Erythroblast (primary cell): ENCODE data around the gene ZNF396.
A peak's percentile ranks its signal among the peaks of the same experiment; 100 is the strongest.

ENCODE experiments used
- DNase-seq, 2 experiments: peaks; one replicate each; lab custom pipeline; 2025; lab: John Stamatoyannopoulos, UW
- GATA1 ChIP-seq: IDR thresholded peaks from 2 replicates; pipeline ENCODE4 v1.6.1; 2011; ENCODE audit warnings: low read depth, mild to moderate bottlenecking, control low read depth, low read length, moderate library complexity
- POLR2A ChIP-seq: IDR thresholded peaks from 2 replicates; pipeline ENCODE4 v1.6.1; 2011; ENCODE audit warnings: mild to moderate bottlenecking, low read length

ZNF396 gene

DNA sequence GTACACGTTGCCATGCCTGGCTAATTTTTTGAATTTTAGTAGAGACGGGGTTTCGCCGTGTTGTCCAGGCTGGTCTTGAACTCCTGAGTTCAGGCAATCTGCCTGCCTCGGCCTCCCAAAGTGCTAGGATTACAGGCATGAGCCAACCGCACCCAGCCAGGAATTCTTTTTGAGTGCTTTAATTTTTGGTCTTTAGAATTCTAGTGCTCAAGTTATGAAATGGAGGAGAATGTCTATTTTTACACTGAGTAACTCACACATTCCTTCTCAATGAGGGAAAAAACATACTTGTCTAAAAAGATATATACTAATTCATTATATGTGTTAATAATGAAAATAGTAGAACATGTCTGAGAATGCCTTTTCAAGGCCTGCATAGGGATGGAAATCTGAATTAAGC lies 8.5 kb downstream of the ZNF396 start:
- no peak for DNase-seq
- TF ChIP-seq GATA1 (no peak), POLR2A (no peak)

GRCh38 chr18:35362531-35362930 lies 14.6 kb downstream of the ZNF396 start:
- TF ChIP-seq POLR2A (no peak), GATA1 (no peak)
- no peak for DNase-seq

GRCh38 chr18:35361570-35362321 lies 15.4 kb downstream of the ZNF396 start:
- no peak for TF ChIP-seq GATA1
- DNase-seq = no peak

- DNase-seq = peak; percentile 77 to 81
- no peak for TF ChIP-seq POLR2A
- TF ChIP-seq GATA1 = no peak
These were observed 22.0 kb downstream of the ZNF396 start for GRCh38 chr18:35355140-35355618.

GRCh38 chr18:35352778-35353177 lies 24.4 kb downstream of the ZNF396 start:
- TF ChIP-seq GATA1 = no peak
- no peak for TF ChIP-seq POLR2A
- no peak for DNase-seq

GRCh38 chr18:35352283-35352682 lies 24.9 kb downstream of the ZNF396 start:
- DNase-seq = no peak
- no peak for TF ChIP-seq POLR2A
- TF ChIP-seq GATA1 = no peak

DNA sequence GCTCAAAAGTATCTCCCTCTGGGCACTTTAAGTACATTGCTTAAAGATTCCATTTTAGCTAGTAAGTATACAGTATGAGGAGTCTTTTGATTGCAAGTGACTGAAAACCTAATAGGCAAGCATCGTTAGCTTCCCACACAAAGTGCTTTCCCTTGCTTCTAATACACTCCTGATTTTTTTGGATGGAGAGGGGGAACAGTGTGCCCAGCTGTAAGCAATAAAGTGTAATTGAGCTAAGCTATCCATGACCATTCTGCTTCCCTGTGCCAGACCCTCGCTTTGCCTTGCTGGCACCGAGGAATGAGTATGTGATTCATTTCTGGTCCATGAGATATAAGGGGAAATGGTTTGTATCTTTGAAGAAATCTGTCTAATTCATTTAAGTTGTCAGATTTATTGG lies 29.1 kb downstream of the ZNF396 start:
- DNase-seq = no peak
- TF ChIP-seq GATA1 (no peak), POLR2A (no peak)

DNA sequence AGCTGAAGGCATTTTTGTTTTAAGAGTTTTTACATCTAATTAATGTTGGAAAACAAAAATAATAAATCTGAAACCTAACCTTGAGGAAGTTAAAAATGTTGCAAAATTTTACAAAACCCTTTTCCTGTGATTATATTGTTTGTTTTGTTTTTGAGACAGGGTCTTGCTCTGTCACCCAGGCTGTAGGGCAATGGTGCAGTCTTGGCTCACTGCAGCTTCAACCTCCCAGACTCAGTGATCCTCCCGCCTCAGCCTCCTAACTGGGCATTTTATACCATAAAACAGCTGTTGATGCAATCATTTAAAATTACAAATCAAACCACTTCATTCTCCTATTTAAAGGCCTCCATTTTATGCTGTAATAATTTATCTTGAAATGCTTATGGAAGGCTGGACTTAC lies 31.2 kb downstream of the ZNF396 start:
- TF ChIP-seq GATA1 = no peak
- no peak for TF ChIP-seq POLR2A
- no peak for DNase-seq

GRCh38 chr18:35345460-35345921 lies 31.6 kb downstream of the ZNF396 start:
- TF ChIP-seq GATA1 = no peak
- TF ChIP-seq POLR2A = no peak
- DNase-seq = peak in 1 of 2 experiments; percentile 36

DNA sequence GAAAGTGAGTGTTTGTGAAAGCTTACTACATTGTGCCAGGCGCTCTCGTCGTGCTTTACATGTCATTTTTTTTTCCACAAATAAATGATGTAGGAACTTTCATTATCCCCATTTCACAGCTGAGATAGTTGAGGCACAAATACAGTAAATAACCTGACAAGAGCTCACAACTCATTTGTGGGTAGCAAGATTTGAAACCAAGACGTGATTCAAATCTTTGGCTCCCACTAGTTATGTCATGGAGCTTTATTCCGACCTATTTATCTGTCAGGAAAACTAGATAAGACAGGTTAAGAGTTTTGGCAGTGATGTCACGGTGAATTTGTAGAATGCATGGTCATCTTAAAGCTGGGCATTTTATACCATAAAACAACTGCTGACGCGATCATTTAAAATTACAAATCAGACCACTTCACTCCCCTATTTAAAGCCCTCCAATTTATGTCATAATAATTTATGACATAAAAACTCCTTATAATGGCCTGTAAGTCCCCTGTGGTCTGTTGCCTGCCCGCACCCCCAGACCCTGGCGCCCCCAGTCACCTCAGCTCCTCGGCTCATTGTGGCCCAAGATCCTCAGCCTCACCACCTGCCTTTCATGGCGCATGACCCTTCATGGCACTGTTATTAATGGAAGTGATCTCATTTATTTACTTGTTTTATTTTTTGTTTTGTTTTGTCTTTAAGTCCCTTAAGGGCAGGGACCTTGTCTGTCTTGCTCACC lies 32.2 kb downstream of the ZNF396 start:
- TF ChIP-seq GATA1 = no peak
- no peak for TF ChIP-seq POLR2A
- DNase-seq = no peak

DNA sequence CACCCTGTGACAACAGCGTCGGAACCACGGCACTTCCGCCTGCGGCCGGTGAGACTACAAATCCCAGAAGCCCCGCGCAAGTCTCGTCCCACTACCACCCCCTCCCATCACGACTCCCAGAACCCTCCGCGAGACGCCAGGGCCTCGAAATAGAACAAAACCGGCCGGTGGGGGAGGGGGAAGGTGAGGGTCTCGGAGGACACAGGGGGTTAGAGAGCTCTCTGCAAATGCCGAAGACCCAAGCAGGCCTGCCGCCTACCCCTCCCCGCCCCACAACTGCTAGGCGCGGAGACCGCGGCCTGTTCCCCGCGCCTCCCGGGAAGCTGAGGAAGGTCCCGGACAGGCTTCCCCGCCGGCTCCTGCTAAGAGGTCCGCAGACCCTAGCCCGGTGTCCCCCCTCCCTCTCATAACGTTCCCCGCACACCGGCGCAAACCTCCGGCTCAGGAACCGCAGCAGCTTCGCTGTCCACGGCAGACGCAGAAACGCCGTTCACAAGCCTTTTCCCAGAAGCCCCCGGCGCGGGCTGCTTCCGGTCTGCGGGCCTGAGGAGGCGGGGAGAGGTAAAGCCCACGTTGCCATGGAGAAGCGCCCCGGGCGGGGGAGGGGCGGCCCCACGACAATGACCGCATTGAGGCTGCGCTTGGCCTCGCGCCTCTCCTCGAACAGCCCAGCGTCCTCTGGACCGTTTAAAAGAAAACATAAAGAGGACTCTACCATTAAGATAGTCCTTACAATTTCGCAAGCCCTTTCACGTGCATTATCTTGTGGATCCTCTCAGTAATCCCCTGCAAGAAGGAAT lies 33.0 kb downstream of the ZNF396 start, which contains the start of gene ZNF24:
Gene ZNF24 (minus strand): TSS at position 485 of the 800 bp plus-strand sequence. CDS start 3,770 bp downstream, outside the sequence.
- peak; percentile 96 to 97 for DNase-seq
- TF ChIP-seq POLR2A (peak; percentile 87), GATA1 (no peak)

GRCh38 chr18:35343488-35343935 lies 33.6 kb downstream of the ZNF396 start:
- peak in 1 of 2 experiments; percentile 75 for DNase-seq
- no peak for TF ChIP-seq GATA1
- no peak for TF ChIP-seq POLR2A

DNA sequence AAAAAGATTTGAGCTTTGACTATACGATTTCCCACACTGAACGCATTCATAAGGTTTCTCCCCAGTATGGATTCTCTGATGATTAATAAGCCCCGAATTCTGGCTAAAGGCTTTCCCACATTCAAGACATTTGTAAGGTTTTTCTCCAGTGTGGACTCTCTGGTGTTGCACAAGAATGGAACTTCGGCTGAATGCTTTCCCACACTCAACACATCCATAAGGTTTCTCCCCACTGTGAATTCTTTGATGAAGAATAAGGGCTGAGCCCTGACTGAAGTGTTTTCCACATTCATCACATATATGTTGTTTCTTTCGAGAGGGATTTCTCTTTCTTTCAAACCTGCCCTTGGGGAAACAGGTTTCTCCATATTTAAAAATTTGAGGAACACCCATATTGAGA lies 39.9 kb downstream of the ZNF396 start:
- DNase-seq = no peak
- no peak for TF ChIP-seq GATA1
- TF ChIP-seq POLR2A = no peak

GRCh38 chr18:35335866-35336265 lies 41.3 kb downstream of the ZNF396 start:
- TF ChIP-seq GATA1 = no peak
- no peak for TF ChIP-seq POLR2A
- DNase-seq = no peak
